GM18951 (cell line): ENCODE data around the gene DNAAF9.

ENCODE experiments used
- POLR2A ChIP-seq: IDR thresholded peaks from 4 replicates; pipeline ENCODE4 v1.6.1; 2011; ENCODE audit warnings: mild to moderate bottlenecking; ENCODE audit not compliant: insufficient read length, insufficient read depth; ENCODE audit errors: extremely low read depth
- in situ Hi-C: fragments of 300-500 bp; cut with MboI; formaldehyde crosslinking; loops from one replicate; pipeline ENCODE4 v1.12.0; 2022; ENCODE audit warnings: low sequenced_read_pairs, mixed read lengths, inconsistent platforms; ENCODE audit not compliant: unreplicated experiment

DNAAF9 gene

DNA sequence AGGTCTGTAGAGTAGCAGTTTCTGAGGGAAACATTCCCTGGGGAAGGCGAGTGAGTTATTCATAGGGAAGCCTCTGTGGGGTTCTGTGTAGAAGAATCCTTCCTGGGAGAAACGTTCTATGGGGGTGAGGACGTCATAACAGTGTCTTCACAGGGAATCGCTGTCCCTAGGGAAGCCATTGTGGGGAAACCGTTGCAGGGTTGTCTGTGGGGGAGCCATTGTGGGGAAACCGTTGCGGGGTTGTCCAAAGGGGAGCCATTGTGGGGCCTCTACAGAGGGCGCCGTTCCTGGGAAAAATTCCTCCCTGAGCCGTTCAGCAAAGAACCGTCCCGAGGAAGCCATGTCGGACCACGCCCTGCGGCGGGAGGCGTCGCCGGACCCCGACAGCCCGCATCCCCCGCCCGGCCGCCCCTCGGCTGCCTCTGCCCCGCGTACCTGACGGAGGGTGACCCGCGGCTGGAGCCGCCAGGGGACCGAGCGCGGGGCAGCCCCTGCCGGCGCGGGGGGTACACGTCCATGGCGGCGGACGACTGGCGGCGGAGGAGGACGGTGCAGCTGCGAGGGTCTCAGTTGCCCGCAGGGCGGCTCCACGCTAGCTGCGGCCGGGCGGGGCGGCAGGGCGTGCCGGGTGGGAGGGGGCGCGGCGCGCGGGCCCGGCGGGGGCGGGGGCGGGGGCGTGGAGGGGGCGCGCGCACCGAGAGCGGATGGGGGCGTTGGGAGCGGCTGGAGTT, at the start of gene DNAAF9:
DNAAF9 (minus strand) TSS at position 630 of the 731 bp plus-strand sequence; CDS start at position 518, 112 bp downstream.
- in situ Hi-C loops, result no loop called here
- TF ChIP-seq POLR2A, result no peak

GRCh38 chr20:3456648-3457047, 49.2 kb upstream of the DNAAF9 start:
- in situ Hi-C loops, result no loop called here
- TF ChIP-seq POLR2A, result no peak

- no peak for TF ChIP-seq POLR2A
- in situ Hi-C loops, result no loop called here
Measured at GRCh38 chr20:3454831-3455230, 47.4 kb upstream of the DNAAF9 start.

DNA sequence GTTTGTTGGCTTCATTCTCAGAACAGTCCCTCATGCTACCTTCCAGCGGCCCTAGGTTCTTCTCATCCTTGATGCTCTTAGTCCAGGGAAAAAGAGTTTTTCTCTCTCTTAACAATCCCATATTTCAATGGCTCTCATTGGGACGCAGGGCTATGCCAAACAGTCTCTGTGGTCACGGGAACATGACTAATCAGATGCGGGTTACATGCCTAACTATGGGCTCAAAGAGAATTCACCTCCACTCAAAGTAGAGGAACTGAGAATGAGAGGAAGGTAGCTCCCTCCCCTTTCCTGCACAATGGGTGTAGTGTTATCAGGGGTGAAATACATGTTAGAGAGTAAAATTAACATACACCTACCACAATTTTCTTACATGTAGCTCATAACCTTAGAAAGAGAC, 45.2 kb upstream of the DNAAF9 start:
- in situ Hi-C loops, result no loop called here
- no peak for TF ChIP-seq POLR2A

GRCh38 chr20:3452136-3452535, 44.7 kb upstream of the DNAAF9 start:
- no peak for TF ChIP-seq POLR2A
- in situ Hi-C loops, result no loop called here

- in situ Hi-C loops, result no loop called here
- TF ChIP-seq POLR2A, result no peak
Measured at GRCh38 chr20:3449319-3449718, 41.9 kb upstream of the DNAAF9 start.

GRCh38 chr20:3447321-3447720, 39.9 kb upstream of the DNAAF9 start:
- TF ChIP-seq POLR2A, result no peak
- in situ Hi-C loops, result no loop called here

GRCh38 chr20:3446779-3447178, 39.3 kb upstream of the DNAAF9 start:
- in situ Hi-C loops, result no loop called here
- no peak for TF ChIP-seq POLR2A

GRCh38 chr20:3436864-3437574, 29.6 kb upstream of the DNAAF9 start:
- in situ Hi-C loops, result no loop called here
- TF ChIP-seq POLR2A, result no peak

- TF ChIP-seq POLR2A, result no peak
- in situ Hi-C loops, result no loop called here
Measured at GRCh38 chr20:3434232-3434631, 26.8 kb upstream of the DNAAF9 start.

DNA sequence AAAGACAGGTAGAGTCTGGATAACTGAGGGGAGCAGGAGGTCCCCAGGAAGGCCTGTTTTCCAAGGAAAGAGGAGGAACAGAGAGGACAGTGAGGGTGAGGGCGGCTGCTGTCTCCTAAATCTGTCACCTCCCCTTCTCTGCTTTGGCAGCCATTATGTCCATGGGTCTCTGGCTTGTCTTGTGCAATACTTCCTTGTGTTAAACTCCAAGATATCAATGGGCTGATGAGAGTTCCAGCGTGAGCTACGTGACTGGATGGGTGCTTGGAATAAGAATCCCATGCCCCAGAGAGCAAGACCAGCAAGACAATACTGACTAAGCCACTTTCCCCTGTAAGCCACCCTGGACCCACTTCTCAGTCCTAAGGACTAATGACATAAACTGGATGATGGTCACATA, 26.3 kb upstream of the DNAAF9 start:
- TF ChIP-seq POLR2A, result no peak
- in situ Hi-C loops, result no loop called here

- no peak for TF ChIP-seq POLR2A
- in situ Hi-C loops, result no loop called here
Measured at GRCh38 chr20:3432844-3433243, 25.4 kb upstream of the DNAAF9 start.

DNA sequence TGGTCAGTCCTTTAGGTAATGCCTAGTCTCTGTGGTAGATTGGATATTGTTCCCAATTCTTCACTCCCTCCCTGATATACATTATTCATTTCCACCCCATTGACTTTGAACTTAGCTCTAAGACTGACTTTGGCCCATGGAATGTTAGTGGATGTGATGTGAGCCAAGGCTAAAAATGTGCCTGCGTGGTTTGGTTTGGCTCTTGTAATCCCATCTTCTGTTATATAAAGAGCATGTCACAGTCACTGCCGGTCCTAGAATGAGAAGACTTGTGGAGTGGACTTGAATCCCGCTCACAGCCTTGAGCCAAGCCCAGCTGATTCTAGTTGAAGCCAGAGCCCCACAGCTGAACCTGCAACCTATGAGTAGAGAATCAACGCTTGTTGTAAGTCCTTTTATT, 23.6 kb upstream of the DNAAF9 start:
- in situ Hi-C loops, result no loop called here
- no peak for TF ChIP-seq POLR2A
